Activated CD4-positive, alpha-beta T cell treated with anti-CD3 and anti-CD28 coated beads for 4 hours (primary cell): Measurements from ENCODE around the gene MEI1.
"Not testable (repeated sequence)": the region's sequence is repeated elsewhere in the genome, so short reads cannot be mapped to it uniquely, and the experiment has no call there.

Experiments
- DNase-seq, 2 donors: peaks; one replicate each; pipeline ENCODE4 v3.0.0-alpha.2; 2020

Gene MEI1

DNA sequence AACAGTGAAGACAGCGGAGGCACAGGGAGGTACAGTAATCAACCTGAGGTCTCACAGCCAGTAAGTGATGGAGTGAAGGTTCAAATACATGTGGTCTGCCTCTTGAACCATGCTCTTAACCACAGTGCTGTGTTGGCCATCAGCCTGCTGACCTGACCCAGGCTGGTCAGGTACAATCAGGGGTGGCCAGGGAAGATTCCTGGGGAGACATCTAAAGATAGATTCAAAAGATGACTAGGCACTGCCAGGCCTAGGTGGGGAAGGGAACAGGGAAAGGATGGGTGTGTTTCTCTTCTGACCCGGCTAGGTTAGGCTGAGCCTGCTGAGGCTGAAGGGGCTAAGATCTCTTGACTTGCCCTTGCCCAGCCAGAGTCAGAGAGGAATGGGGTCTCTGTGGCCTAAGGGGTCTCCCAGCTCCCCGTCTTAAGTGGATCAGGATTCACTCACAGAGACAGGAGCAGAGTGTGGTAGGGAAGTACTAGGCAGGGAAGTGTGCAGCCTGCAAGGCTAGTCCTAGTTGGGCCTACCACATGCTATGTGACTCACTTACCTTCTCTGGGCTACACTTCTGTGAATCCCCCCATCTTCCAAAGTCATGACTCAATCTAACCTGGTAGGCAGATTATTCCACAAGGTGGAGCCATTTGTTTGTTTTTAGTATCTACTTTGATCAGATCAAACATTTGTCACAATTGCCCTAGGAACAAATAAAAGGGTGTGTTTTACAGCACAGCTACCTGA lies 123.2 kb downstream of the MEI1 start:
- peak; percentile 47 to 60 for DNase-seq

DNA sequence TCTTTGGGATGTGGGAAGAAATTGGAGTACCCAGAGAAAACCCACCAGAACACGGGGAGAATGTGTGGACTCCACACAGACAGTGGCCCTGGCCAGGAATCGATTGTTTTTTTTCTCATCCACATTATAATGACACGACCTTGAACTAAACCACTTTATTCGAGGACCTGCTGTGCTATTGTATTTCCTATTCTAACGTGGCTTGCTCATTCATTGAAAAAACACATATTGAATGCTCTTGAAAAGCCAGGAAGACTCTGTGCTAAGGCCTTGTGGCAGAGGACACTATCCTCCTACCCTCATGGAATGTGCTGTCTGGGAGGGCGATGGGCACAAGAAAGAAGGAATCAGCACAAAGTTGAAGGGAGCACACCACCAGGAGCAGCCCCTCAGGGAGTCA lies 124.5 kb downstream of the MEI1 start:
- no peak for DNase-seq

DNA sequence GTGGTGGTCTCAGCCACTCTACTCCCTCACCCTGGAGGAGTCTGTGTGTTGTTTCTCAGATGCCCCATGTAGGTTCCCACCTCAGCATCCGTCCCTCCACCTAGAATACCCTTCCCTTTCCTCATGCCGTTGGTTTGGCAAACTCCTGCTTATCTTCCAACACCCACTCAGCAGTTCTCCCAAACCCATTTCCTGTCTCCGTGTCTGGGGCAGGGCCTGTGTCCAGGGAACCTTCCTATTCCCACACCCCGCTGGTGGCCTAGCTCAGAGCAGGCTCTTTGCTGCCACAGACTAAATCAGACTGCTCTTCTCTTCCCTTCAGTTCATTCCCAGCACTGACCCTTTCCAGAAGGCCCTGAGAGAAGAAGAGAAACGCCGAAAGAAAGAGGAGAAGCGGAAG lies 126.1 kb downstream of the MEI1 start:
- DNase-seq: no peak

DNA sequence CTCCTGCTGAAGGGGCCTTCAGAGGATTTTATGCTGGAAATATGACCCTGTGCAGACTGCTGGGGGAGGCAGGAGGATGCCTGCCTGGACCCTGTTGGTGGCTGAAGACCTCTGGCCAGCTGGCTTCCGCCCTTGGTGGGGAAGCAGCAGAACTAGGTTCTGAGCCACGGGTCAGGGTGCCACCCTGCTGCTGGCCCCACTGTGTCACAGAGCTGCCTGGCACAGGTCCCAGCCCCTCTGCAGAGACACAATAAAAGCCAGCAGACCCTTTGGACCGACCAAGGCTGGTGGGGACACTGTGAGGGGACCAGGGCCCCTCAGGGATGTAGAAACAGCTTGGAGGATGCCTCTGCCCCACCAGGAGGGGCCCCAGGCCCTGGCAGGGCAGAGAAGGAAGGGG lies 126.7 kb downstream of the MEI1 start:
- no peak for DNase-seq

DNA sequence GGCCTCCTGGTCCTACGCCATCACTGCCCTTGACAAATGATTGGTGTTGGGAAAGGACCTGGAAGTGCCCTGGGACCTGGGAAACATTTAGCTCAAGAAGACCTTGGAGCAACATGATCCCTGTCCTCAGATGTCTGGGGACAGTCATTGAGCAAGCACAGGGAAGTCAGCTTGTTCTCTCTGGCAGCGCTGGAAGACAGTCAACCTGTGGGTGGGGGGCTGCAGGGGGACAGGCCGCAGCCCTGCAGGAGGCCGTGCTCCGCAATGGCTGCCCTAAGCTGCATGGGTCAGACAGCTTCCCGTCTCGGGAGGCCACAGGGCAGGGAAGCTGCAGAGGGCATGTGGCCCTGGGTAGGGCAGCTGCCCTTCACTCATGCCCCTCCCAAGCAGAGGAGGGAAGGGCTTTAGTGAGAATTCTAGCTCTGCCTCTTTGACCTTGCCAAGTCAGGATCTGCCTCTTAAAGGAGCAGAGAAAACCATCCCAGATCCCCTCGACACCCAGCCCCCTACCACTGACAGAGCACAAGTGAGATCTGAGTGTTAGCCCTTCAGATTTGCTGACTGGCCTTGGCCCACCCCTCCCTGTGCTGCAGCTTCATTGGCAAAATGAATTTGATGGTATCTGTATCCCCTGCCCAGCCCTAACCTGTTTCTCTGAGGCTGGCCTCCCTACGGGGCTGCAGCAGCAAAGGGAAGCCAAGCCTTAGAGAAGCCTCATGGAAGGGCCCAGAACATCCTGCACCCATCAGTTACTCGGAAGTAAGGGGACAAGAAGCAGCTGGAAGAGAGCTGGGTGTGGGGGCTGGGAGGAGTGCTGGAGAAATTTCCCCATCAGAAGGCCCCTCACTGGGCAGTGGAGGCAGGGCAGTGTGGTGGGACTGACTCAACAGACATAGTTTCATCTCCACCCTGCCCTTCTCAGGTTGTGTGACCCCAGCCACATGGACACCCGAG lies 127.4 kb downstream of the MEI1 start:
- no peak for DNase-seq

DNA sequence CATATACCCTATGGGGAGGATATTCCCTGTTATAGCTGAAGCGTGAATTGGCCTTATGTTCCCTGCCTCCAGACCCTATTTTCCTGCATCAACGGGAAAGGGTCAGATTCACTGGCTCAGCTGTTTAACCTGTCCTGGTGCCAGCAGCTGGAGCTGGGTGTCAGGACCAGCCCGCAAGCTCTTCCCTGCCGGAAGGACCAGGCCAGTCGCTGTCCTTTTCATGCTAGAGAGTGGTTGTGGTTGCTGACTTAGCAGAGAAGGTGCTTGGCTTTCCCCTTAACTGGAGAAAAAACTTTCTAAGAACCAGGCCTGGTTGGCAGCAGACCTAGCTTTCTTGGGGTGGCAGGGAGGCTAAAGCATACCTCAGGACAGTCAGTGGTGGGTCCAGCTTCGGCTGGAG lies 128.4 kb downstream of the MEI1 start:
- DNase-seq: no peak

DNA sequence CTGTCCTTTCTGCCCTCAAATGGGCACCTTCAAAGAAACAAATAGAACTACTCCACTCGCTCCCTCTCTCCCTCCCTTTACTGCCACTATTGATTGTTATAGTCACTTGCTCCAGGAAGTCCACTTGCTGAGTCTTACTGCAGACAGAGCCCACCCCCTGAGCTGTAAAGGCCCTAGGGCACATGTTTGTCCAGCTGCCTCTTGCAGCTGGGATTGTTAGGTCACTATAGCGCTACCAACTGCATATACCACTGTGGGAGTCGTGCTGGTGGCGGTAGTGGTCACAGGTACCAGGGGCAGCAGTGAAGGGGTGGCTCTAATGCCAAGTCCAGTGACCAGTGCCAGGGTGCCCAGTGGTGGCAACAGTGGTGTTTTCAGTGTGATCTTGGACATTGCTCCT lies 129.2 kb downstream of the MEI1 start:
- no peak for DNase-seq

DNA sequence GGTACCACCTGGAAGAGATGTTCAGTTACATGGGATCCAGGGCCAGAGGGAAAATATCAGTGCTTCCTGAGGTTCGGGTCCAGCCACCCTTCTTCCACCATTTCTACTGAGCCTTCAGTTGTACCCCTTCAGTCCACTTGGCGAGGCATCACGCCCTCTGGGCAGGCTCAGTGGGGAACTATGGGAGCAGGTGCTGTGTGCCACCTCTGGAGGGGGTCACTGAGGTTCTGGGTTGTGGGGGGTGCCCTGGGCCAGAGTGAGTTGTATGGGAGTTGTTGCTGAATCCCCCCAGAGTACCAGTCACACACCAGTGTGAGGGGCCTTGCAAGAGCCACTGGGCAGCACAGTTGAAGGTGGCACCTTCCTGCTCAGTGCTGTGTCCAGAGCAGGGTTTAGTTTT lies 130.9 kb downstream of the MEI1 start:
- DNase-seq: peak in 1 of 2 donors; percentile 15

DNA sequence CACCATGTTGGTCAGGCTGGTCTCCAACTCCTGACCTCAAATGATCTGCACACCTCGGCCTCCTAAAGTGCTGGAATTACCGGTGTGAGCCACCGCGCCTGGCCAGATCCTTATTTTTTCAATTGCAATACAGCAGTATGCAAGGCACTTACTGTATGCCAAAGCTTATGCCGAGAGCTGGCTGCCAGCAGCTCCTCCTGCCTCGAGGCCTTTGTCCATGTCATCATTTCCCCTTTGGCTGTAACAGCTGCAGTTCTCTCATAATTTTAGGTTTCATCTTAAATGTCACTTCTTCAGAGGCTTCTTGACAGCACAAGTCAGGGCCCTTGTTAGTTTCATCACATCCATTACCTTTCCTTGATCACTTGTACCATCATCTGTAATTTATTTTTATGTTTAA lies 132.1 kb downstream of the MEI1 start:
- DNase-seq: no peak

DNA sequence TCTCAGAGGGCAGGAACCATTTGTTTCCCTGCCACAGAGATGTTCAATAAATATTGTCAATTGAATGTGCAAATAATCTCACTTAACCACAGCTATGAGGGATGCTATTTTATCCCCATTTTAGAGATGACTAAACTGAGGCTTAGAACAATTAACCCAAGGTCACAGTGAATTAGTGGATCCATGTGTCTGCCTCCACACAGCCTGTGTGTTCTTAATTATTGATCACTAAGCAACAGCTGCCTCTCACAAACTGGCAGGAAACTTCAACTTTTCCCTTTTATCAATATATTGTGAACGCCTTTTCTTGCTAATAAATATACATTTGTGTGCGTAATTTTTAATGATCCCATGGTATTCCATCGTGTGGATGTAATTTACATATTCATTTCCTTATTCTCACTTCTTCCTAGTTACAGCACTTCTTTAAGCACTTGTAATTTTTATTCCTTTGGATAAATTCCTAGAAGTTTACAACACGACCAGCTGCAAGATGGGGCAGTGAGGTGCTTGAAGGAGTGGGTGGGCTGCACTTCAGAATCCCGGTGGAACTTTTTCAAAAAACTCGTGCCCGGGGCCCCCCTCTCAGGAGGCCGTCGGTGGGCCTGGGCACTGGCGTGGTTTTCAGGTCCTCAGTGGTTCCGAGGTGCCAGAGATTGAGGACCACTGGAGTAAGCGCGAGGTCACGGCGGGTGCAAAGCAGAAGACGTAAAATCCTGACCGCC lies 132.7 kb downstream of the MEI1 start:
- DNase-seq: no peak

DNA sequence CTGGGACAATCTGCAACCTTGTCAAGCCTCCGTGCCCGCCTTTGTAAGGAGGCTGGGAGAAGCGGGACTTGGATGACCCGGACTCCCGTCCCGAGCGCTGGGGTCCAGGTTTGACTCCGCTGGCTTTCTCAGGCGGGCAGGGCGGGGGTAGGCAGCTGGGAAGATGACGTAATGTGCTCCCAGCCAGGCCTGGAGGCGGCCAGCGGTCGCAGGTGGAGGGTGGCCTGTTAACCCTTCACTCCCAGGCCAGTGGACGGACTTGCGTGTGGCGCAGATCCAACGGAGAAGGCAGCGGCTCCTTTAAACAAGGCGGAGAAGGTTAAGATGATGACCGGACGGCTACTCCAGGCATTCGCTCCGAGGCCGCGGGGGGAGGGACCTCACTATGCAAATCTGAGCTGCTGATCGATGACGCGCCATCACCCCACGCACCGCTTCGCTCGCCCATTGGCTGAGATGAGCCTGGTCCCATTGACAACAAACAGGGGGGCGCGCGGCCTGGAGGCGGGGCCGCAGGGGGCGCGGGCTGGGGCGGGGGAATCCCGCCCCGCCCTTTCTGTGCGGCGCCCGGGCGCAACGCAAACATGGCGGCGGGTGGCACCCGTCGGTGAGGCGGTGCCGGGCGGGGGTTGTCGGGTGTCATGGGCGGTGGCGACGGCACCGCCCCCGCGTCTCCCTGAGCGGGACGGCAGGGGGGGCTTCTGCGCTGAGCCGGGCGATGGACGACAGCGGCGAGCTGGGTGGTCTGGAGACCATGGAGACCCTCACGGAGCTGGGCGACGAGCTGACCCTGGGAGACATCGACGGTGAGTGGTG lies 133.5 kb downstream of the MEI1 start, which contains the start of gene SREBF2:
Gene SREBF2, plus strand, starts transcription at position 553 of the 816 bp plus-strand sequence. Its CDS starts 166 bp downstream, at position 719.
- peak; percentile 99 for DNase-seq

DNA sequence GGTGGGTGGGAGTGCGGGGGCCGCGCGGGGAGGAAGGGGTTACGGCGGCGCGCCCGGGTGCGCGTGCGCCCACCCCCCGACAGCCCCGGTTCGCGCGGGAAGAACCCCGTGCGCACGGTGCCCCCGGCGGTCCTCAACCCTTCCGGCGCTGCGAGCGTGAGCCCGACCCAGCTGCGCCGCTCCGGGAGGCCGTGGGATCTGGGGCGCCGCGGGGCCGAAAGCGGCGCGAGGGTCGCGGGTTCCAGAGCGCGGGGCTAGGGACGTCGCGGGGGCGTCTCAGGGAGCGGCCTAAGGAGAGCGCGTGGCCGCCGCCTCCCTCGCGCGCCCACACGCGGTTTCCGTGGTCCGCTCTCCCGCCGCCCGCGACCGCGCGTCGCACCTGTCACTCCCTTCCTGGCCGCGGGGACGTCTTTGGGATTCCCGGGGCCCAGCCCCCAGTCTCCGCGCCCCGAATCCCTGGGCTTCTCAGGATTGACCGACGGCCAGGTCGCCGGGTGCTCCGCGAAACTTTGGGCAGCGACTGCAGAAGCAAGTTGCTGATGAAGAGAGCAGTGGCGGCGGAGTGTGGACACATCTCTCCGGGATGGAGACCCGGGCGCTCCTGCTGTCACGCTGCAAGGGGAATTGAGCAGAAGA lies 134.2 kb downstream of the MEI1 start:
- DNase-seq: peak; percentile 40 to 51

DNA sequence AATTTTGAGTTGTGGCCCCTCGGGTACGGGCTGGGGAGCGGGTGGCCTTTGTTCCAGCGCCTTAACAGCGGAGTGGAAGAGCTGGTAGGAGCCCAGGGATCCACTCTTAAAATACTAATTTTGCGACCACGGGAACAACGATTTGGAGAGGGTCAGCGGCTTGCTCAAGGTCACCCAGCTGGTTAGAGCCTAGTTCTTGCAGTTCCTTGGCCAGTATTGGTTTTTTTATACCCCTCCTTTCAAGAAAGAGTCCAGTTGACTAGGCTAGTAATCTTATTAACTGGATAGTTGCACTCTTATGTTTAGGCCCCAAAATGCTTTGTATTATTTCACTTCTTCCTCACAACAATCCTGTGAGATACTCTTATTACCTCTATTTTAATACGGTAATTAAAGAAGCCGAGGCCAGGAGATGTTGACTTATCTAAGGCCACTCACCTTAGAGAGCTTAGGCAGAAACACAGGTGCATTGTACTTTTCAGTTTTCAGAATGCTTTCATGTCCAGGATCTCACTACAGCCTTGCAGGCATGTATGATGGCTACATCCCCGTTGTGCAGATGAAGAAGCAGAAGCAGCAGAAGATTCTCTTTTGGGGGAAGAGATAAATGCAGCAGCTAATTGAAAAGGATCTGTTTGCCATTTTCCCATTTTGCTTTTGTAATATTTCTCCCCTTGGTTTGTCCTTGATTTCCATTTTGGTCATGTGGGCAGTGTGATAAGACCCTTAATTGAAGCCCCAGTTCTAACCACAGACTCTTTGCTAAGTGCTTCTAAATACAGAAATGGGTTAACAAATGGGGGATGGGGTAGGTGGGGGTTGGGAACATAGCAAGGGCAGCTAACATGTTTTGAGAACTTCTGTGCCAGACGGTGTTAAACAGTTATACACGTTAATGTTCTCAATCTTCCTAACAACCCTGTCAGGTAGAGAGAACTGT lies 135.0 kb downstream of the MEI1 start:
- no peak for DNase-seq

DNA sequence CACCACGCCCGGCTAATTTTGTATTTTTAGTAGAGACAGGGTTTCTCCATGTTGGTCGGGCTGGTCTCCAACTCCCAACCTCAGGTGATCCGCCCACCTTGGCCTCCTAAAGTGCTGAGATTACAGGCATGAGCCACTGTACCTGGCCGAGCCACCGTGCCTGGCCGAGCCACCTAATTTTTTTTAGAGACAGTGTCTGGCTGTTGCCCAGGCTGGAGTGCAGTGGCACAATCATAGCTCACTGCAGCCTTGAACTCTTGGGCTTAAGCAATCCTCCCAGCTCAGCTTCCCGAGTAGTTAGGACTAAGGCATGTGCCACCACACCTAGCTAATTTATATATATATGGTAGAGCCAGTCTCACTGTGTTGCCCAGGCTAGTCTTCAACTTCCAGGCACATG lies 136.2 kb downstream of the MEI1 start:
- not testable (repeated sequence) for DNase-seq

DNA sequence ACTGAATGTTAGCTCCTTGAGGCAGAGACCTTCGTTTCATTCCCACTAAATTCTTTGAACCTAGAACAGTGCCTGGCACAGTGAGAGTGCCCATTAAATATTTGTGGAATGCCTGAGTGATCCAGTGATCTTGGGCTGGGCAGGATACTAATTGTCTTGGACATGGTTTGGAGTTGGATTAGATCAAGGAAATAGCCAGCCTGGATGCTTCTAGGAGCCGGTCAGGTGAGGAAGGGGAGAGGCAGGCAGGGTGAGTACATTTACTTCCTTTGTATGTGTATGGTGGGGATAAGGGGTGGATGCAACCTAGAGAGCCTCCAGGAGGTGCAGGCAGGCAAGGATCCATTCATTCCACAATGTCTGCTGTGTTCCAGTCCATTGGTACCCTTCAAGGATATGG lies 137.2 kb downstream of the MEI1 start:
- DNase-seq: no peak

DNA sequence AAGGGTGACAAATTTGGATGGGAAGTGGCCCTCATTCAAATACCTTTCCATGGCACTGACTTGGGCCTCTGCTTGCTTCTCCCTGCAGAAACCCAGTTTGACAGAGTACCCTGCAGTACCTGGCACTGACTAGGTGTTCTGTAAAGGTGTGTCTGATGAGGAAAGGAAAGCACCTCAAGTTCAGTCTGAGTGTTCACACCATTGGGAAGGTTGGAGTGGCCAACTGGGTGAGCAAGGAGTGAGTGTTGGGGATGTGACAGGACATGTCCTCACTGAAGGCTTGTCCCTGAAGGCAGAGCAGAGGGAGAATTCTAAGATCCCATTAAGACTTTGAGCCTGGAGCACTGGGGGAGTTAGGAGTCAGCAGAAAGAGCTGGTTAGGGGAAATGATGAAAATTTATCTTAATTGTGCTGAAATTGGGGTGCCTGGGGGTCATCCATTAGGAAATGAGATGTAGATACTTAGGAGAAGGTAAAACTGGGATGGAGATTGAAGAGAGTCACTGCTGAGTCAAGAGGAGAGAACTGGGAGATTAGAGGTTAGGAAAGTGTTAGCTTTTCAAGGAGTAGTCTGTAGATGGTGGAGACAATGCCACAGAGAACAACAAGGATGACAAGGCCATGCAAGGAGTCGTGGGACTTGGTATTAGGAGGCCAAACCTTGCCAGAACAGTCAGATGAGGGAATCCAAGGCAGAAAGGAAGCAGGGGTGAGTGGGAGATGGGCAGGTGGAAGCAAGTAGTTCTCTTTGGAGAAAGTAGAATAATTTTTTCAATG lies 139.7 kb downstream of the MEI1 start:
- no peak for DNase-seq

DNA sequence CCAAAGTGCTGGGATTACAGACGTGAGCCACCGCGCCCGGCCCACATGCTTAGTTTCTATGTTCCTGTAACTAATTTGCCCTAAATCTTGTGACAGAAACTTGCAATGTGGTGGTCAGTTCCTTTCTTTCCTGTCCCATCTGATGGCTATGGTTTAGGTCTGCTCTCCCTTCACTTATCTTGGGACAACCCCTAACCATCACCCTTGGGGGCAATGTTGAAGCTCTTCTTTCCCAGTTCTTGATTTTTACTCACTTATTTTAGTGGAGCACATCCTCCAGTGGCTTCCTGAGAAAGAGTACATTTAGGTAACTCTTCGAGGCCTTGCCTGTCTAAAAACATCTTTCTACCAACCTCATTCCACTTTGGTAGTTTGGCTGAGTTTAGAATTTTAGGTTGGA lies 140.9 kb downstream of the MEI1 start:
- DNase-seq: no peak

DNA sequence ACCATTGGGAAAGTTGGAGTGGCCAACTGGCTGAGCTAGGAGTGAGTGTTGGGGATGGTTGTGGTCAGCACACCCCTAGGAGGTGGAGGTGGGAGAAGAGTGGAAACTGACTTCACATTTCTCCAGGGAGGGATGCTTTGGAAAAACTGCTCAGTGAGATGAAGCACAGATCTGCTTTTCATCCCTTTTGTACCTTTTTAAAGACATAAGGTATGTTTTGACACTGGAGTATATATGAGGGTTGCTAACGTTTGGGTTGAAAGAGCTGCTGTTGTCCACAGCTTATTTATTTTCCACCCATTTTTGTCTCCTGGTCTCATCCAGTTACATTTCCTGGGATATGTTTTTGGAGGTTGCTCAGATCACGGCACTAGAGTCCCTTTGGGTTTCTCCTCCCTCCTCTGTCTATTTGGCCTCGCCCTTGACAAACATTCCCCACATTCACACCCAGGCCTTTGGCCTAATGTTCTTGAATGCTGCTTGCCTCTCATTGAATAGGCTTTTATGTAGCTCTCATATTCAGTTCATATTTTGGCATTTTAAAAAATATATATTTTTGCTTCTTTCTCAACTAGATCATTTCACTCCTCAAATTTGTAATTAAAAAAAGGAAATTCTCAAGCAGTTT lies 141.9 kb downstream of the MEI1 start:
- DNase-seq: no peak
